HG03175 (cell line): ENCODE results near the gene LRFN2.

Source experiments
- ATAC-seq: cut with Tn5 transposase; IDR thresholded peaks from one replicate; pipeline ENCODE4 v1.9.1; 2021; ENCODE audit warnings: mild to moderate bottlenecking, moderate library complexity; ENCODE audit not compliant: unreplicated experiment

Gene LRFN2

GRCh38 chr6:40587240-40588069 is at the start of gene LRFN2:
LRFN2 (minus strand) TSS chr6:40587364.
- peak; percentile 84 for ATAC-seq

GRCh38 chr6:40634429-40634828 is 47.3 kb upstream of the LRFN2 start:
- ATAC-seq: no peak

GRCh38 chr6:40631744-40632143 is 44.6 kb upstream of the LRFN2 start:
- no peak for ATAC-seq

GRCh38 chr6:40630488-40630887 is 43.3 kb upstream of the LRFN2 start:
- no peak for ATAC-seq

GRCh38 chr6:40630051-40630450 is 42.9 kb upstream of the LRFN2 start:
- ATAC-seq: no peak

GRCh38 chr6:40629463-40629862 is 42.3 kb upstream of the LRFN2 start:
- no peak for ATAC-seq

- no peak for ATAC-seq
Observed at GRCh38 chr6:40627316-40627715, 40.2 kb upstream of the LRFN2 start.

GRCh38 chr6:40626886-40627285 is 39.7 kb upstream of the LRFN2 start:
- no peak for ATAC-seq

DNA sequence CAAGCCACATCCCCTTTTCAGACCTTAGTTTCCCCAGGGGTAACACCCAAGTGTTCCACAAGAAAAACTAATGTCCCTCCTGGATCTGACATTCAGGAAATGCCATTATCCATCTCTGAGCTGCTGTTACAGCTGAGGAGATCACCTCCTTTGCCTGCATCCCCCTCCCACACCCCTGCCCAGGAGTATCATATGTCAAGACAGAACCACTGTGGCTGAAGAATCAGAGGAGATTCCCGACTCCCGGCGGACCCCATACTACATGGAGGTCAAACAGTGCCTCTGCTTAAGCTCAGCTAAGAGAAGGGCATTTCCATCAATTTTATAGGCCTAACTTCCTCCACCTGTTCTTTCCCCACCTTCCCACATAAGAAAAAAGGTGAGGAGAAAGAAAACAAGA is 36.8 kb upstream of the LRFN2 start:
- ATAC-seq: no peak

DNA sequence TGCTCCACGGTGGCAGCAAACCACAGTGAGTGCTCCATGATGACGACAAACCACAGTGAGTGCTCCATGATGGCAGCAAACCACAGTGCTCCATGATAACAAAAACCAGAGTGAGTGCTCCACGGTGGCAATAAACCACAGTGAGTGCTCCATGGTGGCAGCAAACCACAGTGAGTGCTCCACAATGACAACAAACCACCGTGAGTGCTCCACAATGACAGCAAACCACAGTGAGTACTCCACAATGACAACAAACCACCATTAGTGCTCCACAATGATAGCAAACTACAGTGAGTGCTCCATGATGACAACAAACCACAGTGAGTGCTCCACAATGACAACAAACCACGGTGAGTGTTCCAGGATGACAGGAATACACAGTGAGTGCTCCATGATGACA is 36.0 kb upstream of the LRFN2 start:
- no peak for ATAC-seq

DNA sequence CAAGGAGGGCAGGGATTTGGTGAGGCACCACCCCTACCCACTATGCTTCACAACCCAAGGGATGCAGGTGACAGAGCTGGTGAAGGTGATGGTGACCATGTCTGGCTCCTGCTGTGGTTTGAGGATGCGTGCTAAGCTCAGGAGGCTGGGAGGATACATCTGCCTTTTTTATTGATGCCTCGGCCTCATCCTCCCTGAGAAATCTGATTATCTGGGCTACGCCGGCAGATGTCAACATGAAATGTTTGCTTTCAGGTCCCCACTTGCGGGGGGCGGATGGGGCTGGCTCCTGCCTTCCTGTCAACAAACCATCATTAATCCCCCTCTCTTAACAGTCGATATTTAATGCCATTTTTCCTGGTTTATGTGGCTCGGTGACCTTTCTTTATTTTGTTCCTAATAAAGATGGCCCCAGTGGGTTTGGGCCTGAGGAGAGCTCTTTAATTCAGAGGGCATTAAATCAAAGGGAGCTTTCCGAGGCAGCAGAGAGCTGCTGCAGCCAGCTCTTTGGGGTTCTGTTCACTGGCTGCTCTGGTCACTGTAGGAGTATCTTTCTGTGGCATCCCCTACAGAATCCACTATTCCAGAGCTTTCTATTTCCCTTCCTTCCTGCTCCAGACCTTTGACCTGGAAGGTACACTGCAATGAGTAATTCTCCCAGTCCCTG is 33.5 kb upstream of the LRFN2 start:
- no peak for ATAC-seq

DNA sequence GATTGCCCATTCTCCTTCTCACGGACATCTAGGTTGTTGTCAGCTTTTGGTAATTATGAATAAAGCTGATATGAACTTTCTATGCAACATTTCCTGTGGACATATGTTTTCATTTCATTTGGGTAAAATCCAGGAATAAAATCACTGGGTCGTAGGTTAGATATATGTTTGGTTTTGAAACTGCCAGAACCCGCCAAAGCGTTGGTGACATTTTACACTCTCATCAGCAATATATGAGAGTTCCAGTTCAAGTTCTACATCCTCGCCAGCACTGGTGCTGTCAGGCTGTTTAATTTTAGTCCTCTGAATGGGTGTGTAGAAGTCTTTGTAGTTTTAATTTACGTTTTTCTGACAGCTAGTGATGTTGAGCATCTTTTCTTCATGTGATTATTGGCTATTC is 27.5 kb upstream of the LRFN2 start:
- no peak for ATAC-seq

- no peak for ATAC-seq
Observed at GRCh38 chr6:40611912-40612311, 24.7 kb upstream of the LRFN2 start.

DNA sequence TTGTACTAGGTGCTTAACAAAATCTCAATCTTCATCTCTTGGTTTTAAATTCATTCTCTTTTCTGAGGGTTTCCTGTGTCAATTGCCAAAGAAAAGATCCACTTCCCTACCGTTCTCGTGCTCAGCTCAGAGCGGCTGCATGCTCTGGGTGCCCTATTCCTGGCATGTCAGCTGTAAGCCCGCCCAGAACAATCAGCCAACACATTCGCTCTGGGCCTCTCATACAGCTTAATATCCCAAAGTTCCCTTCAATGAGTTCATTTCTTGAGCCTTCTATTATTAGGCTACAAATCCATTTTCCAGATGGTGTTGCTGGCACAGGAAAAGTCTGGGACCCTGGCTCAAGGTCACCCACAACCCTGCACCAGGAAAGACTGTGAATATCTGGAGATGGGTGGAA is 24.3 kb upstream of the LRFN2 start:
- ATAC-seq: no peak

DNA sequence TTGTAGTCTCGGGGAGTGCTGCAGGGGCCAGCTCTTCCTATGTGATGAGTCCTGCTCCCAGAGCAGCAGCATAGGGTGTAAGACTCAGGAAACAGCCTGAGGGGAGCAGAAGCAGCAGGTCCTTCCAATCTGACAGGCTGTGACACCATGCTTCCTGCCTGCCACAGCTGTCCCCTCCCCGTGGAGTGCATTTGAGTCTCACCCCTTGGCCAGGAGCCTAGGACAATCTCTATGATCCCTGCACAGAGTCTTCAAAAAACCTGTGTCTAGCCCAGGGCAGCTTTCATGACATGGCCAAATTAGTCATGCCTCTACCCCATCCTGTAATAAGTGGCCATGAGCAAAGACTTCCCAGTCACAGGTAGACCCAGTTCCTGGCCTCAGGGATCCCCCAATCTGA is 23.1 kb upstream of the LRFN2 start:
- ATAC-seq: no peak

DNA sequence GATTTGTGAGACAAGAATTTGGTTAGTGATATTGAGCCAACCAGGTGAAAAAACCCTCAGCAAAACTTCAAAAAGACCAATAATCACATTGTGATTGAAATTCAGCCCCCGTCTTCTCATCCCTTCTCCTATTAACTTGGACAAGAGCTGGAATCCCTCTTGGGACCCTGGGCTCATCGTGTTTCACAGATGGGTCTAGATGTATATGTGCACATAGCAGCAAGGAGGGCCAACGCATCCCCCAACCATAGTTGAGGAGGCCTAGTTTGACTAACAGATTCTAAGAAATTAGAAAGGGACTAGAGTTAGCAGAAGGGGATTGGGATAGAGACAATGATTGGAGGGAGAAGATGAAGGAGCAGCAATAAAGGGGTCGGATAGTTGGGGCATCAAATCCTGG is 19.8 kb upstream of the LRFN2 start:
- ATAC-seq: no peak

DNA sequence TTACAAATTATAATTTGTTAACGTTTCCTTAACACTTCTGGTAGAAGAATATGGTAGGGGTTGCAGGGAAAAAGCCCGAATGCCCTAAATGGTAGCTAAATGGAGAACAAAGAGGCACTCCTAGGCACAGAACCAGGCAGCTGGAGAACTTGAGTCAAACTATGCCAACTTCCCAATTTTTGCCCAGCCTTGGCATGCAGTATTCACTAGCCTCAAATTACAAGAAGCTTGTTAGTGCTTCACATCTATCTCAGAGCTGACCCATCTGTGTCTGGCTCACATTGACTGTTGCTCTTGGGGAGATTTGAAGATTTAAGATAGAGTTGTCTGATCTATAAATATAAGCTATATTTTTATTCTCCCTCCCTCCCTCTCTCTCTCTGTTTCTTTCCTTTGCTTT is 19.4 kb upstream of the LRFN2 start:
- ATAC-seq: no peak

DNA sequence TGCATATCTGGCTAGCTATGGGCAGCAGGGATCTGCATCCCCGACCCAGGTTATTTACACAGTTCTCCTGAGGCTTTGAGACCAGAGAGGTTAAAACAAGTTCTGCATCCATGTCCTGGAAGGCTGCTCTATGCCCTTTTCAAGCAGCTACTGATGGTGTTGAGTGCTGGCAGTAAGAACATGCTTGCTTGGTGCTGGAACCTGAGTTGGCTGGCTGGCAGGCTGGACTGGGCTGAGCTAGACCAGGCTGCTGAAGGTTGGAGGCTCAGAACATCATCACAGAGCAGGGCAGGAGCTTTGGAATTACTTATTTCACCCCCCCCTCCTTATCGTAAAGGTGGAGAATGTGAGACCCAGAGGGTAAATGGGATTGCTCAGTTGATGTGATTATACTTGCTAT is 16.9 kb upstream of the LRFN2 start:
- no peak for ATAC-seq

- ATAC-seq: no peak
Observed at GRCh38 chr6:40599555-40599954, 12.4 kb upstream of the LRFN2 start.

DNA sequence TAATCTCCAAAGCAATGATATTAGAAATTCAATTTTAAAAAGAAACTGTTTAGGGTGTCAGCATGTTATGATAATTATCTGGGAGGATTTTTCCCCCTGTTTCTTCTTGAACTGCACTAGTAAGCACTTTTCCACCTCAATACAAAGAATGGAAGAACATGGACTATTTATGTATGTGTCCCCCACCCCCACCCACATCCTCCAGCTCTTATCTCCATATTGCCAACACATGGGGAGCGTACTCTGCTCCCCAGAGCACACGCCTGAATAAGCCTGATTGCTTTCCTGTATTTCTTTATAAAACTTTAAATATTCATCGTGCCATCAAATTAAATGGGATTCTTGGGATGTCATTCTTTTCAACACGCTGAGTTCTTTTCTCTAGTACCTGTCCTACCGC is 11.4 kb upstream of the LRFN2 start:
- ATAC-seq: no peak

DNA sequence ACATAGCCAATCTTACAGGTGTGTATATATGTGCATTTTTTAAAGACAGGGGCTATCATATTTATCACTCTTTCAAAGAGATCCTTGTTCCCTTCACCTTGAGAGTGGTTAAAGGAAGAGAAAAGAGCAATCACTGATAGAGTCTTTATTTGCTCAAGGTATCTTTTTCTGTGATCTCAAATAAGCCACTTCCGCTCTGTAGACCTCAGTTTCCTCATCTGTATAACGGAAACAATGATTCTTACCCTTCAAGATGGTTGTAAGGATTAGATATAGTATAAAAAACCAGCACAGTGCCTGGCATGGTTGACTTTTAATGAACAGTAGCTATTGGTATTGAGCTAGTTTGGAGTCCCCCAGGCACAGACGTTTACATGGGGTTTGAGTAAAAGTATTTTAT is 10.1 kb upstream of the LRFN2 start:
- no peak for ATAC-seq

DNA sequence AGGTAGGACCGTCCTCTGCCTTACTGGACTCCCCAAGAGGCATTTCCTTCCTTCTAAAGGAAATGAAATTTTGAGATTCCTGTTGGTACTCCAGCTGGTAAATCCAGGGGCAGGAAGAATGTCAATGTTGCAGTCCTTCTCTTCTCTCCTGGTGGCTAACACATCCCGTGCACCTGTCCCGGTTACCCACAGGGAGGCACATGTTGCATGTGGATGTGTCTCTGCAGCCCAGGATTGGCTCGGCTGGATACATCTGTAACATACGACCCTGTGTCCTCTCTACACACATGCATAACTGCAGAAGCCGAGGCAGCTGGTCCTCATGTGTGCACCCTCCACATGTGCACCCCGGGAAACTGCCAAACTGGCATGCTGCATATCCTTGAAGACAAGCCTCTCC is 1.3 kb upstream of the LRFN2 start:
- ATAC-seq: no peak

DNA sequence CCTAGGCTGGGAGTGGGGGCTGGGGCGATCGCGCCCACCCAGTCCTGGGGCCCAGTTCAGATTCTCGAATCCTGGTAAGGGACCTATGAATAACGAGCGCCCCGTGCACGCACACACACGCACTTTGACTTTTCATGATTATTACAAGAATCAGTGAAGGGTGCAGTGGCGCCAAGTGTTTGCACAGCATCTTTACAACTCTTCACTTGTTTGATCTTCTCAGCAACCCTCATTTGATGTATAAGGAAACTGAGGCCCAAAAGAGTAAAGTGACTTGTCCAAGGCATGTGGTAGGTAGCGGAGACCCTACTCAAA is 863 bp upstream of the LRFN2 start:
- ATAC-seq: no peak
